K562 (cell line): ENCODE measurements around the gene TERC. TPM values are rescaled to one million over a fixed set of nuclear protein-coding genes. Genes with fewer than 3 reads are reported as not detected.

Source experiments
- BDP1 ChIP-seq: IDR thresholded peaks from 3 replicates; pipeline ENCODE4 v1.6.1; 2011; ENCODE audit not compliant: insufficient read length, insufficient read depth
- CBFA2T2 ChIP-seq: fragments of 450-650 bp; conservative IDR thresholded peaks from 2 replicates; pipeline ENCODE4 v1.6.1; 2017; ENCODE audit warnings: mild to moderate bottlenecking
- FOXK1 ChIP-seq: sonication (generic); formaldehyde crosslinking; IDR thresholded peaks from 2 replicates; pipeline ENCODE4 v1.8.0; 2022; ENCODE audit warnings: missing genetic modification reagents, mild to moderate bottlenecking, borderline replicate concordance
- MED1 ChIP-seq: sonication (generic); formaldehyde crosslinking; IDR thresholded peaks from 2 replicates; pipeline ENCODE4 v1.8.1; 2023; ENCODE audit warnings: missing genetic modification reagents, borderline replicate concordance
- MITF ChIP-seq: IDR thresholded peaks from 2 replicates; pipeline ENCODE4 v1.6.1; 2014; ENCODE audit warnings: antibody characterized with exemption
- MTA1 ChIP-seq: fragments of 450-650 bp; IDR thresholded peaks from 2 replicates; pipeline ENCODE4 v1.6.1; 2017; ENCODE audit warnings: borderline replicate concordance
- NRF1 ChIP-seq, 2 experiments: fragments of 450-650 bp; IDR thresholded peaks in 1 of 2; conservative IDR thresholded peaks in 1 of 2; 2 replicates each; pipeline ENCODE4 v1.6.1; 2014; ENCODE audit warnings: mild to moderate bottlenecking in 2 of 2
- PRMT5 ChIP-seq: sonication (generic); formaldehyde crosslinking; IDR thresholded peaks from 2 replicates; pipeline ENCODE4 v1.5.0; 2020; ENCODE audit warnings: missing genetic modification reagents
- RAD51 ChIP-seq: fragments of 450-650 bp; IDR thresholded peaks from 2 replicates; pipeline ENCODE4 v1.7.1; 2016; ENCODE audit warnings: low read depth, mild to moderate bottlenecking, borderline replicate concordance
- REST ChIP-seq, 2 experiments: fragments of 450-650 bp; formaldehyde crosslinking in 1 of 2; IDR thresholded peaks; 2 replicates each; pipeline versions ENCODE4 v1.4.0 to v1.6.1; 2014 to 2020; ENCODE audit warnings: mild to moderate bottlenecking in 2 of 2, borderline replicate concordance in 1 of 2, low read depth in 1 of 2
- SMAD3 ChIP-seq: fragments of 450-650 bp; formaldehyde crosslinking; conservative IDR thresholded peaks from 2 replicates; pipeline ENCODE4 v1.4.0; 2020; ENCODE audit warnings: mild to moderate bottlenecking
- SMAD4 ChIP-seq: fragments of 250-450 bp; sonication (Bioruptor Pico); conservative IDR thresholded peaks from 2 replicates; pipeline ENCODE4 v1.8.0; 2021; ENCODE audit warnings: inconsistent platforms, mild to moderate bottlenecking, moderate library complexity
- TAF15 ChIP-seq: fragments of 200-400 bp; formaldehyde crosslinking; IDR thresholded peaks from 2 replicates; pipeline ENCODE4 v1.6.1; 2017; ENCODE audit warnings: mild to moderate bottlenecking, low read depth, low read length, moderate library complexity
- USF1 ChIP-seq: sonication (generic); formaldehyde crosslinking; IDR thresholded peaks from 2 replicates; pipeline ENCODE4 v1.9.0; 2022; ENCODE audit warnings: mild to moderate bottlenecking, missing genetic modification reagents
- YY1 ChIP-seq, 3 experiments: IDR thresholded peaks; 2 replicates each; pipeline ENCODE4 v1.6.1; 2011; ENCODE audit warnings: low read length in 2 of 3, mild to moderate bottlenecking in 2 of 3, moderate library complexity in 2 of 3, borderline replicate concordance in 1 of 3, control low read depth in 1 of 3, low read depth in 1 of 3; ENCODE audit not compliant: insufficient read depth in 3 of 3, insufficient replicate concordance in 2 of 3, control insufficient read depth in 1 of 3, insufficient read length in 1 of 3; ENCODE audit errors: extremely low read depth in 1 of 3
- ZFPM2 ChIP-seq: fragments of 250-450 bp; sonication (Bioruptor Pico); IDR thresholded peaks from 2 replicates; pipeline ENCODE4 v1.5.1; 2022; ENCODE audit warnings: mild to moderate bottlenecking
- ZNF277 ChIP-seq: fragments of 250-450 bp; sonication (Bioruptor Pico); IDR thresholded peaks from 2 replicates; pipeline ENCODE4 v1.8.0; 2022; ENCODE audit warnings: inconsistent platforms, mild to moderate bottlenecking, moderate library complexity, borderline replicate concordance
- polyA plus RNA-seq, 8 experiments: library from polyadenylated mRNA; depleted of rRNA in 4 of 8; stranded (reverse) in 5 of 8; unstranded in 3 of 8; fragments of >200 nt; fragmentation: Nextera tagmentation in 2 of 8; fragmentation: Illumina TruSeq in 1 of 8; extraction: Ambion mirVana in 2 of 8; extraction: Trizol in 1 of 8; gene quantifications; 2 replicates each; pipeline versions ENCODE4 v1.2.1 to v1.2.3, GENCODE V29; 2011 to 2014; ENCODE audit warnings: inconsistent platforms in 1 of 8, missing spikeins in 1 of 8
- total RNA-seq, 7 experiments: library from RNA; depleted of rRNA in 6 of 7; stranded (reverse); fragments of >200 nt in 6 of 7; fragmentation: Illumina TruSeq in 2 of 7; extraction: Trizol in 2 of 7; gene quantifications; 2 replicates each; pipeline versions ENCODE4 v1.2.1 to v1.2.3, GENCODE V29; 2011 to 2021; ENCODE audit warnings: low replicate concordance in 1 of 7

TERC gene
- total and polyA plus RNA-seq, 9 of the 15 experiments (the other 6 are each of a cell fraction or from before 2014, with no cell fraction given) = 0.77 to 234 (median 27.9) TPM; not detected in 3

GRCh38 chr3:169760479-169760878, 4.4 kb downstream of the TERC start (continued):
- TF ChIP-seq YY1 (IDR thresholded peaks at IDR 0.05; ENCODE audit: borderline replicate concordance in 1 of 3, control insufficient read depth in 1 of 3, extremely low read depth in 1 of 3, insufficient read depth in 3 of 3, insufficient read length in 1 of 3, insufficient replicate concordance in 2 of 3, low read depth in 1 of 3, low read length in 2 of 3) (peak in 1 of 3 experiments; percentile 27), CBFA2T2 (no peak), RAD51 (peak; percentile 65), ZFPM2 (CRISPR knock-in tag) (no peak), FOXK1 (no peak), NRF1 (conservative IDR thresholded peaks at IDR 0.05 in 1 of 2, IDR thresholded peaks at IDR 0.05 in 1 of 2) (no peak), TAF15 (no peak), MITF (peak; percentile 77), REST (IDR thresholded peaks at IDR 0.05; ENCODE audit: borderline replicate concordance) (peak; percentile 8; the same call in 1 of the 2 replicates), REST (CRISPR knock-in tag; IDR thresholded peaks at IDR 0.05; ENCODE audit: low read depth) (no peak), ZNF277 (CRISPR knock-in tag) (no peak), MED1 (CRISPR knock-in tag) (no peak), BDP1 (no peak), MTA1 (no peak), PRMT5 (CRISPR knock-in tag) (no peak), SMAD3 (CRISPR knock-in tag) (no peak), USF1 (peak; percentile 64), SMAD4 (CRISPR knock-in tag) (peak; percentile 74)
